SJSA1 (cell line): Measurements from ENCODE around the gene PON3. TPM values are rescaled to one million over a fixed set of nuclear protein-coding genes. Genes with fewer than 3 reads are reported as not detected.

Experiments used
- DNase-seq, 2 experiments: peaks; one replicate each; pipeline ENCODE4 v3.0.0-alpha.2; 2015 to 2020; ENCODE audit warnings: low spot score in 2 of 2, low read depth in 1 of 2
- H3K27ac ChIP-seq: fragments of 250-450 bp; sonication (Bioruptor Pico); 2 replicates; pipeline ENCODE4 v1.5.1; 2020; ENCODE audit warnings: mild to moderate bottlenecking, moderate library complexity
- H3K27me3 ChIP-seq: fragments of 250-450 bp; sonication (Bioruptor Pico); replicated peaks from 2 replicates; pipeline ENCODE4 v1.5.1; 2020; ENCODE audit warnings: mild to moderate bottlenecking, moderate library complexity
- H3K36me3 ChIP-seq: fragments of 250-450 bp; sonication (Bioruptor Pico); 2 replicates; pipeline ENCODE4 v1.5.1; 2020; ENCODE audit warnings: mild to moderate bottlenecking
- H3K4me1 ChIP-seq: fragments of 250-450 bp; sonication (Bioruptor Pico); replicated peaks from 2 replicates; pipeline ENCODE4 v1.6.1; 2021; ENCODE audit warnings: mild to moderate bottlenecking
- H3K4me3 ChIP-seq: fragments of 250-450 bp; sonication (Bioruptor Pico); 2 replicates; pipeline ENCODE4 v1.5.1; 2020; ENCODE audit warnings: mild to moderate bottlenecking
- H3K9me3 ChIP-seq: fragments of 250-450 bp; sonication (Bioruptor Pico); replicated peaks from 2 replicates; pipeline ENCODE4 v1.5.1; 2020; ENCODE audit warnings: mild to moderate bottlenecking
- total RNA-seq: library from RNA; depleted of rRNA; stranded (reverse); fragments of >200 nt; shearing (Covaris generic); gene quantifications from 2 replicates; pipeline ENCODE4 v1.2.3, GENCODE V29; 2014; rRNA removed

The PON3 gene
- total RNA-seq, 1 experiment from 2014 or later = not detected

GRCh38 chr7:95320651-95321050, 75.5 kb downstream of the PON3 start:
- H3K36me3 ChIP-seq = no peaks in the 10 kb centered on the region
- no peak for DNase-seq
- peaks cover 5% of the 10 kb centered on the region; the same call in 1 of the 2 replicates for H3K27me3 ChIP-seq
- H3K27ac ChIP-seq = no peak overlapping the region
- no peaks in the 10 kb centered on the region for H3K9me3 ChIP-seq
- H3K4me1 ChIP-seq = no peaks in the 10 kb centered on the region
- H3K4me3 ChIP-seq = no peak overlapping the region

GRCh38 chr7:95319570-95319969, 76.6 kb downstream of the PON3 start:
- Histone ChIP-seq H3K4me3 (no peak overlapping the region), H3K27me3 (peaks cover 5% of the 10 kb centered on the region; the same call in 1 of the 2 replicates), H3K9me3 (no peaks in the 10 kb centered on the region)

DNA sequence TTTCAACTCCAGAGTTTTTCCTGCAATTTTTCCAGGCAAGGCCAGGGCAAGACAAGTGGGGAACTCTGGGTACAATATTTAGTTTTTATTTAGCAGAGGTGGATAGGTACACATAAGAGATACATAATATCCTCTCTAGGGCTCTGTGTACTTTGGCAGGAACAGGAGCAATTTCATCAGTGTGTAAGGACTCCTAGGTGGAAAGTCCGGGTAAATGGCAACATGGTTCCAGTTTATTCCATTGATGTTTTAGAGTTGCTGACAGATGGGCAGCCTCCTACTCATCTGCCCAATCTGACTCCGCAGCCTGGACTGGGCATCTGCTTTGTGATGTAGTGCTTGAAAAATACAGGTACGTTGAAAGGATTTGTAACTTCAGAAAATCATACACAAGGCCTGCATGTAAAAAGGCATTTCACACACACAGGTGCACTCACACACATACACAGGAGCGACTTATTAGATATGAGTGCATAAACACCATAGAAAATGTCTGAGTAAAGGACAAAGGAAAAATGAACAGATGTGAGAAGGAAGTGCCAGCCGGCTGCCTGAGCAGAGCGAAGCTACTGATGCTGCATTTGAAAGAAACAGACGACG, 77.6 kb downstream of the PON3 start:
- no peak overlapping the region for H3K4me3 ChIP-seq

More at GRCh38 chr7:95319570-95319969, 76.6 kb downstream of the PON3 start:
- no peak overlapping the region for H3K27ac ChIP-seq
- no peak for DNase-seq
- H3K36me3 ChIP-seq = no peaks in the 10 kb centered on the region
- H3K4me1 ChIP-seq = no peaks in the 10 kb centered on the region

DNA sequence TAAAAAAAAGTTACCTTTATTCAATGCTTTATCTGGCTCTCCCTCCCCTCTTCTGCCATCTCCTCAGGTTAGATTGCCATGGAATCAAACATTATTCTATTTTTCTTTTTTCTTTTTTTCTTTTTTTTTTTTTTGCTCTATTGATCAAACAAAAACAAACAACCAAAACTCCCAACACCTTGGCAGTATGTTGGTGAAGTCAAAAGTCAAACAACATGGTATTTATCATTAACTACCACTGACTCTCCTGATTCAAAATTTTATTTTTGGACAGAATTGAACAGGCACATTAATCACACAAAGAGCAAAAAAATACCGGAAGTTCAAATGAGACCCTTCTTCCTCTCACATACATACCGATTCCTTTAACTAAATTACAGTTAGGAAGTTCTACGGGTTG, 78.2 kb downstream of the PON3 start:
- H3K36me3 ChIP-seq = no peaks in the 10 kb centered on the region
- no peak overlapping the region for H3K4me3 ChIP-seq
- H3K4me1 ChIP-seq = no peaks in the 10 kb centered on the region
- H3K9me3 ChIP-seq = no peaks in the 10 kb centered on the region
- no peak overlapping the region for H3K27ac ChIP-seq
- peaks cover 5% of the 10 kb centered on the region; the same call in 1 of the 2 replicates for H3K27me3 ChIP-seq
- DNase-seq = no peak

More for the DNA sequence above, 77.6 kb downstream of the PON3 start:
- no peaks in the 10 kb centered on the region for H3K4me1 ChIP-seq
- no peaks in the 10 kb centered on the region for H3K9me3 ChIP-seq
- H3K27ac ChIP-seq = no peak overlapping the region
- H3K36me3 ChIP-seq = no peaks in the 10 kb centered on the region
- DNase-seq = no peak
- peaks cover 5% of the 10 kb centered on the region; the same call in 1 of the 2 replicates for H3K27me3 ChIP-seq

DNA sequence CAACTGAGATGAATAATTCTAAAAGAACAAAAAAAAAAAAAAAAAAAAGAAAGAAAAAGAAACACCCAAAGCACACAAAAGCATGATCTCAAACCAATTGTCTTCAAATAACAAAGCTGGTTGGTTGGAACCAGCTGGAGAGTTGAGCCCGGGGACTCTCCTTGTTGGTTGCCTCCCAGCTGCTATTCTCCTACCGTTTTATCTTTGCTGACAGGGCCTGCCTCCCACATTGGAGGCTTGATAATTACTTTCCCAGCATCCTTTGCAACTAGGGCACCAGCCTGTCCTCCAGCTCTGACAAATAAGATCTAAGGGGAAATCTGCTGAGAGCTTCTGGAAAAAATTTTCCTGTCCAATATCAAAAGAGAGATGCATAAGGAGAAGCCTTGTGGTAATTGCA, 78.6 kb downstream of the PON3 start:
- DNase-seq = no peak
- H3K4me1 ChIP-seq = no peaks in the 10 kb centered on the region
- no peaks in the 10 kb centered on the region for H3K9me3 ChIP-seq

GRCh38 chr7:95316588-95316987, 79.6 kb downstream of the PON3 start:
- H3K36me3 ChIP-seq = no peaks in the 10 kb centered on the region
- no peak overlapping the region for H3K4me3 ChIP-seq
- no peak for DNase-seq
- H3K4me1 ChIP-seq = no peaks in the 10 kb centered on the region
- peaks cover 5% of the 10 kb centered on the region; the same call in 1 of the 2 replicates for H3K27me3 ChIP-seq
- H3K9me3 ChIP-seq = no peaks in the 10 kb centered on the region
- no peak overlapping the region for H3K27ac ChIP-seq

More for the DNA sequence above, 78.6 kb downstream of the PON3 start:
- Histone ChIP-seq H3K27me3 (peaks cover 5% of the 10 kb centered on the region; the same call in 1 of the 2 replicates), H3K27ac (no peak overlapping the region), H3K4me3 (no peak overlapping the region), H3K36me3 (no peaks in the 10 kb centered on the region)

GRCh38 chr7:95312561-95312960, 83.6 kb downstream of the PON3 start:
- H3K4me1 ChIP-seq = no peaks in the 10 kb centered on the region
- H3K9me3 ChIP-seq = no peaks in the 10 kb centered on the region
- DNase-seq = no peak
- H3K4me3 ChIP-seq = no peak overlapping the region
- no peaks in the 10 kb centered on the region for H3K36me3 ChIP-seq
- H3K27ac ChIP-seq = no peak overlapping the region
- peaks cover 5% of the 10 kb centered on the region; the same call in 1 of the 2 replicates for H3K27me3 ChIP-seq

GRCh38 chr7:95311389-95311788, 84.8 kb downstream of the PON3 start:
- no peak overlapping the region for H3K27ac ChIP-seq
- H3K4me1 ChIP-seq = no peaks in the 10 kb centered on the region
- peaks cover 1% of the 10 kb centered on the region; the same call in 1 of the 2 replicates for H3K27me3 ChIP-seq
- no peak overlapping the region for H3K4me3 ChIP-seq
- H3K9me3 ChIP-seq = no peaks in the 10 kb centered on the region
- no peak for DNase-seq
- H3K36me3 ChIP-seq = no peaks in the 10 kb centered on the region

GRCh38 chr7:95309951-95310350, 86.2 kb downstream of the PON3 start:
- Histone ChIP-seq H3K4me3 (no peak overlapping the region), H3K9me3 (no peaks in the 10 kb centered on the region), H3K36me3 (no peaks in the 10 kb centered on the region), H3K27ac (no peak overlapping the region), H3K27me3 (no peaks in the 10 kb centered on the region; the same call in 1 of the 2 replicates), H3K4me1 (no peaks in the 10 kb centered on the region)
- DNase-seq = no peak

Other genes with a start within 250 kb of the PON3 start
- not detected in 2 replicates for gene PON1, start 71.8 kb downstream of the PON3 start, total RNA-seq
- 93.8 and 136 TPM in 2 replicates for gene PON2, start 38.7 kb upstream of the PON3 start, total RNA-seq
- gene ASB4, start 89.6 kb upstream of the PON3 start, total RNA-seq = not detected in 2 replicates
- not detected in 2 replicates for gene PDK4, start 200.1 kb upstream of the PON3 start, total RNA-seq